H9 (cell line): ENCODE data around the gene ANKZF1. TPM values are rescaled to one million over a fixed set of nuclear protein-coding genes. Genes with fewer than 3 reads are reported as not detected.

Source experiments
- DNase-seq: peaks from one replicate; pipeline ENCODE4 v3.0.0-alpha.2; 2017
- H2AFZ ChIP-seq: one replicate; pipeline ENCODE4 v1.6.1; 2013; ENCODE audit warnings: mild to moderate bottlenecking, low read length, control low read depth, moderate library complexity
- H2AK5ac ChIP-seq: 2 replicates; pipeline ENCODE4 v1.6.1; 2013; ENCODE audit warnings: low read length, control low read depth, mixed read lengths; ENCODE audit not compliant: insufficient read length
- H2BK120ac ChIP-seq: one replicate; pipeline ENCODE4 v1.6.1; 2013; ENCODE audit warnings: low read depth, mild to moderate bottlenecking, low read length, control low read depth, inconsistent platforms; ENCODE audit not compliant: poor library complexity, severe bottlenecking
- H2BK12ac ChIP-seq: 2 replicates; pipeline ENCODE4 v1.6.1; 2013; ENCODE audit warnings: low read length, control low read depth, mixed read lengths, low read depth; ENCODE audit not compliant: insufficient read length
- H2BK15ac ChIP-seq: 2 replicates; pipeline ENCODE4 v1.6.1; 2013; ENCODE audit warnings: low read depth, low read length, control low read depth
- H2BK20ac ChIP-seq: one replicate; pipeline ENCODE4 v1.6.1; 2013; ENCODE audit warnings: low read depth, mild to moderate bottlenecking, low read length, control low read depth, inconsistent platforms; ENCODE audit not compliant: poor library complexity, severe bottlenecking
- H2BK5ac ChIP-seq: 2 replicates; pipeline ENCODE4 v1.6.1; 2013; ENCODE audit warnings: low read length, control low read depth, mixed read lengths; ENCODE audit not compliant: insufficient read length
- H3K14ac ChIP-seq: 2 replicates; pipeline ENCODE4 v1.6.1; 2013; ENCODE audit warnings: low read length, control low read depth; ENCODE audit not compliant: insufficient read depth
- H3K18ac ChIP-seq: 2 replicates; pipeline ENCODE4 v1.6.1; 2013; ENCODE audit warnings: low read depth, mild to moderate bottlenecking, mixed read lengths, low read length, control low read depth; ENCODE audit not compliant: insufficient read length
- H3K23ac ChIP-seq: 2 replicates; pipeline ENCODE4 v1.6.1; 2013; ENCODE audit warnings: low read length, control low read depth, mixed read lengths, low read depth; ENCODE audit not compliant: insufficient read length
- H3K23me2 ChIP-seq: 2 replicates; pipeline ENCODE4 v1.6.1; 2013; ENCODE audit warnings: low read depth, mild to moderate bottlenecking, mixed read lengths, low read length, control low read depth; ENCODE audit not compliant: insufficient read length, poor library complexity, severe bottlenecking
- H3K27ac ChIP-seq: 2 replicates; pipeline ENCODE4 v1.5.1; 2013; ENCODE audit warnings: low read length, control low read depth, mixed read lengths, low read depth; ENCODE audit not compliant: insufficient read length
- H3K27me3 ChIP-seq: 2 replicates; pipeline ENCODE4 v1.6.1; 2013; ENCODE audit warnings: low read length, control low read depth, inconsistent platforms; ENCODE audit not compliant: insufficient read depth
- H3K4ac ChIP-seq: 2 replicates; pipeline ENCODE4 v1.6.1; 2013; ENCODE audit warnings: low read depth, mild to moderate bottlenecking, control low read depth, inconsistent platforms, low read length, moderate library complexity
- H3K4me1 ChIP-seq: 2 replicates; pipeline ENCODE4 v1.6.1; 2013; ENCODE audit warnings: low read length, control low read depth, inconsistent platforms; ENCODE audit not compliant: insufficient read depth
- H3K4me2 ChIP-seq: 2 replicates; pipeline ENCODE4 v1.6.1; 2013; ENCODE audit warnings: low read length, control low read depth, mixed read lengths; ENCODE audit not compliant: insufficient read length, insufficient read depth
- H3K56ac ChIP-seq: 2 replicates; pipeline ENCODE4 v1.6.1; 2013; ENCODE audit warnings: low read depth, mild to moderate bottlenecking, mixed read lengths, low read length, control low read depth; ENCODE audit not compliant: insufficient read length
- H3K79me1 ChIP-seq: 2 replicates; pipeline ENCODE4 v1.6.1; 2013; ENCODE audit warnings: low read depth, mild to moderate bottlenecking, moderate library complexity, low read length, control low read depth, inconsistent platforms; ENCODE audit not compliant: insufficient read depth, poor library complexity, severe bottlenecking
- H3K79me2 ChIP-seq: 2 replicates; pipeline ENCODE4 v1.6.1; 2013; ENCODE audit warnings: low read length, control low read depth, inconsistent platforms; ENCODE audit not compliant: insufficient read depth
- H3K9ac ChIP-seq: 2 replicates; pipeline ENCODE4 v1.6.1; 2013; ENCODE audit warnings: low read length, control low read depth, mixed read lengths; ENCODE audit not compliant: insufficient read length; ENCODE audit errors: extremely low read depth
- H3K9me3 ChIP-seq: one replicate; pipeline ENCODE4 v1.6.1; 2013; ENCODE audit warnings: low read depth, low read length, inconsistent platforms; ENCODE audit not compliant: control insufficient read depth
- H3T11ph ChIP-seq: one replicate; pipeline ENCODE4 v1.6.1; 2013; ENCODE audit warnings: mild to moderate bottlenecking, low read length, control low read depth, inconsistent platforms
- H4K20me1 ChIP-seq: one replicate; pipeline ENCODE4 v1.6.1; 2013; ENCODE audit not compliant: control insufficient read depth, insufficient read length, insufficient read depth
- H4K5ac ChIP-seq: 2 replicates; pipeline ENCODE4 v1.6.1; 2013; ENCODE audit warnings: low read depth, mild to moderate bottlenecking, mixed read lengths, low read length, control low read depth; ENCODE audit not compliant: insufficient read length
- H4K8ac ChIP-seq: replicated peaks from 2 replicates; pipeline ENCODE4 v1.6.1; 2013; ENCODE audit warnings: low read length, control low read depth, mixed read lengths, low read depth; ENCODE audit not compliant: insufficient read length
- H4K91ac ChIP-seq: 2 replicates; pipeline ENCODE4 v1.6.1; 2013; ENCODE audit warnings: low read depth, mild to moderate bottlenecking, moderate library complexity, mixed read lengths, low read length, control low read depth; ENCODE audit not compliant: insufficient read length
- H3K27ac Mint-ChIP-seq, 3 experiments: 2 replicates in 2 of 3; 3 replicates in 1 of 3; pipeline ENCODE4 v1.8.0; 2020 to 2021; ENCODE audit warnings: mixed read lengths in 3 of 3, mild to moderate bottlenecking in 1 of 3, moderate library complexity in 1 of 3
- H3K27me3 Mint-ChIP-seq: 2 replicates; pipeline ENCODE4 v1.8.0; 2021; ENCODE audit warnings: low read depth, mild to moderate bottlenecking, moderate library complexity, mixed read lengths
- H3K36me3 Mint-ChIP-seq, 3 experiments: 2 replicates in 2 of 3; 3 replicates in 1 of 3; pipeline ENCODE4 v1.8.0; 2020 to 2021; ENCODE audit warnings: low read depth in 3 of 3, mixed read lengths in 3 of 3; ENCODE audit not compliant: insufficient read depth in 1 of 3
- H3K4me1 Mint-ChIP-seq, 2 experiments: 2 replicates each; pipeline ENCODE4 v1.8.0; 2020; ENCODE audit warnings: mixed read lengths in 2 of 2
- H3K4me3 Mint-ChIP-seq, 2 experiments: 2 replicates in 1 of 2; 3 replicates in 1 of 2; pipeline ENCODE4 v1.8.0; 2020 to 2021; ENCODE audit warnings: mild to moderate bottlenecking in 2 of 2, mixed read lengths in 2 of 2, moderate library complexity in 1 of 2
- H3K9me3 Mint-ChIP-seq, 2 experiments: 2 replicates in 1 of 2; 3 replicates in 1 of 2; pipeline ENCODE4 v1.8.0; 2020; ENCODE audit warnings: mild to moderate bottlenecking in 2 of 2, mixed read lengths in 2 of 2, moderate library complexity in 1 of 2
- WGBS: extraction: QIAGEN DNeasy Blood & Tissue Kit; methylation state at CpG from one replicate; pipeline ENCODE4 v1.1.7; 2013; ENCODE audit warnings: missing lambda C conversion rate, low lambda C conversion rate, mixed read lengths; ENCODE audit not compliant: insufficient read length; ENCODE audit errors: extremely low coverage; 5-methylcytosine and 5-hydroxymethylcytosine counted together
- total RNA-seq: library from RNA; stranded (reverse); gene quantifications from 2 replicates; pipeline ENCODE4 v1.2.1, GENCODE V29; 2021
- TF ChIP-seq, protein P1 (sequence below): fragments of 200-600 bp; sonication (generic); conservative IDR thresholded peaks from 3 replicates; pipeline ENCODE4 v1.8.0; 2021; ENCODE audit warnings: antibody characterized with exemption, mild to moderate bottlenecking

The ANKZF1 gene
- total RNA-seq, 1 experiment from 2014 or later, result 55.4 TPM

DNA sequence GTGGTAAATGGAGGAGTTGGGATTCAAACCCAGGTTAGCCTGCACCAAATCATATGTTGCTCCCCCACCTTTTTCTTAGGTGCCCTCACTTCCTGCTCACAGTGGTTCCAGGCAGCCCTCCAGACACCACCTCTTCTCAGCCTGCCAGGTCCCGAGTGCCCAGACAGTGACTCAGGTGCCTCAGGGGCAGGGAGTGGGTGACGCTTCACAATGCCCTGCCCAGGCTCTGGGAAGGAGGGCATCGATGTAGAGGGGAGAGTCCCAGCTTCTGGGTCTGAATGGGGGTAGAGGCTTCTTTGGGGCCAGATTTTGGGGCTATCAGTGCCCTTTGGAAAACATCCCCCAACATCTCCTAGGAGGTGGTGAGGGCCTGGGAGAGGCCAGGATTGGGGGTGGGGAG, 44.3 kb downstream of the ANKZF1 start:
- H2AK5ac ChIP-seq, result no peak overlapping the region
- H3K4me1 ChIP-seq, result peaks cover 4% of the 10 kb centered on the region; the same call in 1 of the 2 replicates
- no peak overlapping the region for H4K8ac ChIP-seq
- no peak overlapping the region for H4K5ac ChIP-seq
- no peak overlapping the region for H2BK20ac ChIP-seq
- H3K27ac ChIP-seq, result no peak overlapping the region
- H3K4me1 Mint-ChIP-seq, result peaks cover 29 to 33% of the 10 kb centered on the region in 2 experiments
- no peaks in the 10 kb centered on the region for H3K79me2 ChIP-seq
- H3K23ac ChIP-seq, result no peak overlapping the region
- H4K91ac ChIP-seq, result no peak overlapping the region
- H3K4ac ChIP-seq, result no peak overlapping the region
- TF ChIP-seq, protein P1, sequence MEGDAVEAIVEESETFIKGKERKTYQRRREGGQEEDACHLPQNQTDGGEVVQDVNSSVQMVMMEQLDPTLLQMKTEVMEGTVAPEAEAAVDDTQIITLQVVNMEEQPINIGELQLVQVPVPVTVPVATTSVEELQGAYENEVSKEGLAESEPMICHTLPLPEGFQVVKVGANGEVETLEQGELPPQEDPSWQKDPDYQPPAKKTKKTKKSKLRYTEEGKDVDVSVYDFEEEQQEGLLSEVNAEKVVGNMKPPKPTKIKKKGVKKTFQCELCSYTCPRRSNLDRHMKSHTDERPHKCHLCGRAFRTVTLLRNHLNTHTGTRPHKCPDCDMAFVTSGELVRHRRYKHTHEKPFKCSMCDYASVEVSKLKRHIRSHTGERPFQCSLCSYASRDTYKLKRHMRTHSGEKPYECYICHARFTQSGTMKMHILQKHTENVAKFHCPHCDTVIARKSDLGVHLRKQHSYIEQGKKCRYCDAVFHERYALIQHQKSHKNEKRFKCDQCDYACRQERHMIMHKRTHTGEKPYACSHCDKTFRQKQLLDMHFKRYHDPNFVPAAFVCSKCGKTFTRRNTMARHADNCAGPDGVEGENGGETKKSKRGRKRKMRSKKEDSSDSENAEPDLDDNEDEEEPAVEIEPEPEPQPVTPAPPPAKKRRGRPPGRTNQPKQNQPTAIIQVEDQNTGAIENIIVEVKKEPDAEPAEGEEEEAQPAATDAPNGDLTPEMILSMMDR, result no peak
- DNase-seq, result no peak
- no peaks in the 10 kb centered on the region for H4K20me1 ChIP-seq
- H3K9me3 Mint-ChIP-seq, result no peaks in the 10 kb centered on the region
- H3K56ac ChIP-seq, result no peak overlapping the region
- H2AFZ ChIP-seq, result no peak overlapping the region
- no peaks in the 10 kb centered on the region for H3K9me3 ChIP-seq
- H3K36me3 Mint-ChIP-seq, result no peaks in the 10 kb centered on the region
- no peak overlapping the region for H3K27ac Mint-ChIP-seq
- H2BK15ac ChIP-seq, result 0 out of 2 replicates have a peak overlapping the region, but pooled peaks have one; percentile 19
- H2BK5ac ChIP-seq, result no peak overlapping the region
- no peak overlapping the region for H3K4me3 Mint-ChIP-seq
- peak overlapping the region; percentile 31; the same call in 1 of the 2 replicates for H3K14ac ChIP-seq
- no peak overlapping the region for H3T11ph ChIP-seq
- no peaks in the 10 kb centered on the region for H3K79me1 ChIP-seq
- H2BK120ac ChIP-seq, result no peak overlapping the region
- H3K27me3 ChIP-seq, result no peaks in the 10 kb centered on the region
- H3K9ac ChIP-seq, result no peak overlapping the region
- no peak overlapping the region for H3K18ac ChIP-seq
- H3K27me3 Mint-ChIP-seq, result peaks cover 29% of the 10 kb centered on the region
- no peak overlapping the region for H2BK12ac ChIP-seq
- H3K23me2 ChIP-seq, result peaks cover 1% of the 10 kb centered on the region
- no CpG with 5 or more reads among the region's 3 CpGs for WGBS
- no peak overlapping the region for H3K4me2 ChIP-seq
